Gastrocnemius medialis (tissue), 4 donors: ENCODE results near the gene SEPTIN3. TPM values are rescaled to one million over a fixed set of nuclear protein-coding genes. Genes with fewer than 3 reads are reported as not detected.

Experiments
- ATAC-seq, 2 donors: fragments of 150-250 bp; one replicate each; pipeline ENCODE4 v1.9.1; 2016
- DNase-seq, 2 donors: peaks; one replicate each; pipeline ENCODE4 v3.0.0-alpha.2; 2019
- H3K27ac ChIP-seq, 4 donors: fragments of 200-600 bp; sonication (generic); 1 replicate in 1 of 4; 2 replicates in 3 of 4; pipeline ENCODE4 v1.5.1; 2016 to 2018; ENCODE audit warnings: mild to moderate bottlenecking in 2 of 4, moderate library complexity in 1 of 4
- H3K27me3 ChIP-seq, 3 donors: fragments of 200-600 bp; sonication (generic) in 2 of 3; 1 replicate in 1 of 3; 2 replicates in 2 of 3; pipeline versions ENCODE4 v1.5.1 to v1.6.0; 2016 to 2019; ENCODE audit warnings: mild to moderate bottlenecking in 1 of 3, moderate library complexity in 1 of 3
- H3K36me3 ChIP-seq, 2 donors: fragments of 200-600 bp; sonication (generic) in 1 of 2; one replicate each; pipeline ENCODE4 v1.5.1; 2017 to 2018
- H3K4me1 ChIP-seq, 2 donors: fragments of 200-600 bp; sonication (generic) in 1 of 2; one replicate each; pipeline ENCODE4 v1.5.1; 2016 to 2017; ENCODE audit warnings: mild to moderate bottlenecking in 2 of 2
- H3K4me3 ChIP-seq, 4 donors: fragments of 200-600 bp; sonication (generic) in 3 of 4; 1 replicate in 1 of 4; 2 replicates in 3 of 4; pipeline ENCODE4 v1.5.1; 2016 to 2019; ENCODE audit warnings: mild to moderate bottlenecking in 2 of 4
- H3K9me3 ChIP-seq, 3 donors: fragments of 200-600 bp; sonication (generic) in 2 of 3; 1 replicate in 1 of 3; 2 replicates in 2 of 3; pipeline ENCODE4 v1.5.1; 2016 to 2019
- CTCF ChIP-seq, 5 experiments: fragments of 450-650 bp in 3 of 5; fragments of 200-600 bp in 2 of 5; sonication (generic) in 2 of 5; IDR thresholded peaks in 4 of 5; conservative IDR thresholded peaks in 1 of 5; 1 replicate in 4 of 5; 2 replicates in 1 of 5; pipeline ENCODE4 v1.5.1; 2016 to 2019; ENCODE audit warnings: antibody characterized with exemption in 5 of 5, mild to moderate bottlenecking in 3 of 5, moderate library complexity in 3 of 5
- POLR2A ChIP-seq, 2 donors: fragments of 450-650 bp; IDR thresholded peaks; one replicate each; pipeline ENCODE4 v1.6.1; 2017; ENCODE audit warnings: antibody characterized with exemption in 2 of 2, mild to moderate bottlenecking in 2 of 2, moderate library complexity in 2 of 2
- in situ Hi-C, 4 donors: fragments of 200-750 bp; cut with MboI; loops; one replicate each; pipeline versions ENCODE4 v1.15.0 to v1.8.0; 2017; ENCODE audit warnings: low sequenced_read_pairs in 4 of 4
- intact Hi-C: fragments of 100-400 bp; cut with DNase I; formaldehyde crosslinking; loops from one replicate; pipeline ENCODE4 v1.15.1; 2023; ENCODE audit warnings: low total_unique reads
- total RNA-seq, 4 donors: library from RNA; depleted of rRNA; stranded (reverse); fragments of >200 nt; gene quantifications; one replicate each; pipeline versions ENCODE4 v1.1.0 to v1.2.3, GENCODE V29; 2016

SEPTIN3 gene
- total RNA-seq, 4 donors from 2014 or later = 0.18 TPM; not detected in 3

- DNase-seq = peak in 1 of 2 donors; percentile 41
- Histone ChIP-seq H3K9me3 (no peaks in the 10 kb centered on the region), H3K27me3 (no peaks in the 10 kb centered on the region), H3K4me1 (peaks cover 3 to 29% of the 10 kb centered on the region in 2 donors), H3K4me3 (no peak overlapping the region), H3K27ac (peak overlapping the region in 3 of 4 donors; percentile 29 to 57 (median 39)), H3K36me3 (no peaks in the 10 kb centered on the region)
- intact Hi-C loops = no loop called here
- TF ChIP-seq CTCF (IDR thresholded peaks at IDR 0.05 in 4 of 5, conservative IDR thresholded peaks at IDR 0.05 in 1 of 5) = no peak
- TF ChIP-seq POLR2A (IDR thresholded peaks at IDR 0.05) = no peak
- no peak for ATAC-seq
- in situ Hi-C loops = loop anchor here (5.0 to 10.0 kb wide), 5 partner anchors 108 to 245 kb away; partner anchors contain the start of genes MEI1 (in 4 of the 4) and SREBF2 (in 1 of the 4)
These were observed 29.0 kb upstream of the SEPTIN3 start for GRCh38 chr22:41939981-41940831.

- peak; percentile 63 to 79 for ATAC-seq
- peak overlapping the region in 3 of 4 donors; percentile 29 to 57 (median 39) for H3K27ac ChIP-seq
These were observed 28.1 kb upstream of the SEPTIN3 start for GRCh38 chr22:41940832-41941765.

GRCh38 chr22:41943661-41944209, 25.5 kb upstream of the SEPTIN3 start:
- Histone ChIP-seq H3K36me3 (no peaks in the 10 kb centered on the region), H3K9me3 (no peaks in the 10 kb centered on the region), H3K4me1 (peaks cover 2 to 33% of the 10 kb centered on the region in 2 donors), H3K27ac (peak overlapping the region in 3 of 4 donors; percentile 63 to 71 (median 63)), H3K27me3 (no peaks in the 10 kb centered on the region), H3K4me3 (peak overlapping the region in 1 of 4 donors; percentile 15)
- DNase-seq (no peak), ATAC-seq (peak; percentile 23 to 37)
- TF ChIP-seq POLR2A (IDR thresholded peaks at IDR 0.05) (peak in 1 of 2 donors; percentile 4), CTCF (IDR thresholded peaks at IDR 0.05 in 4 of 5, conservative IDR thresholded peaks at IDR 0.05 in 1 of 5) (no peak)
- intact Hi-C loops = no loop called here
- in situ Hi-C loops = loop anchor here (5.0 to 10.0 kb wide), 5 partner anchors 111 to 249 kb away; partner anchors contain the start of genes MEI1 (in 4 of the 4) and SREBF2 (in 1 of the 4)

More at GRCh38 chr22:41940832-41941765, 28.1 kb upstream of the SEPTIN3 start:
- no peaks in the 10 kb centered on the region for H3K36me3 ChIP-seq
- peak; percentile 94 to 98 (median 97) for TF ChIP-seq CTCF (IDR thresholded peaks at IDR 0.05 in 4 of 5, conservative IDR thresholded peaks at IDR 0.05 in 1 of 5)
- TF ChIP-seq POLR2A (IDR thresholded peaks at IDR 0.05) = no peak
- H3K9me3 ChIP-seq = no peaks in the 10 kb centered on the region
- in situ Hi-C loops = loop anchor here (5.0 to 10.0 kb wide), 5 partner anchors 109 to 246 kb away; partner anchors contain the start of genes MEI1 (in 4 of the 4) and SREBF2 (in 1 of the 4)
- peak; percentile 61 to 81 for DNase-seq
- H3K27me3 ChIP-seq = no peaks in the 10 kb centered on the region
- H3K4me3 ChIP-seq = no peak overlapping the region
- peaks cover 3 to 33% of the 10 kb centered on the region in 2 donors for H3K4me1 ChIP-seq
- intact Hi-C loops = loop anchor here (1.0 kb wide), 3 partner anchors 119 to 244 kb away; no protein-coding TSS in a partner anchor
